ENCODE data around the gene SLC25A38.

Gene SLC25A38

DNA sequence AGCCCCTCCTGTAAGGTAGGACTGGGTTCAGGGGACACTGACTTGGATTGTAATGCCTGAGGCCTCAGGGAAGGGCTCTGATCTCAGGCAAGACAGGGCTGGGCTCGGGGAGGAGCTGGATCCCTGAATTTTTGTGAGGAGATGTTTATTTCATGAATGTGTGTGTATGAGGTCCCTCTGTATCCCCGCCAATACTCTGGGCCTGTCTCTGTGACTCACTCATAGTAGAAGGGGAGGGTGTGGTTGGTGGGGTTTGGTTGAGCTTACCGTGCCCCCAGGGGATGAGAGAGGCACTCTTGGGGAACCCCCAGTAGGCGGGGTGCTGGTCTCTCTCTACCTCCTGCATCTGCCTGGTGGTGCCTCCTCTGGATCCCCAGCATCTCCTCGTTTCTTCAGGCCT is 51.4 kb downstream of the SLC25A38 start:
- no peak for DNase-seq (ENCODE audit: low read depth)

DNA sequence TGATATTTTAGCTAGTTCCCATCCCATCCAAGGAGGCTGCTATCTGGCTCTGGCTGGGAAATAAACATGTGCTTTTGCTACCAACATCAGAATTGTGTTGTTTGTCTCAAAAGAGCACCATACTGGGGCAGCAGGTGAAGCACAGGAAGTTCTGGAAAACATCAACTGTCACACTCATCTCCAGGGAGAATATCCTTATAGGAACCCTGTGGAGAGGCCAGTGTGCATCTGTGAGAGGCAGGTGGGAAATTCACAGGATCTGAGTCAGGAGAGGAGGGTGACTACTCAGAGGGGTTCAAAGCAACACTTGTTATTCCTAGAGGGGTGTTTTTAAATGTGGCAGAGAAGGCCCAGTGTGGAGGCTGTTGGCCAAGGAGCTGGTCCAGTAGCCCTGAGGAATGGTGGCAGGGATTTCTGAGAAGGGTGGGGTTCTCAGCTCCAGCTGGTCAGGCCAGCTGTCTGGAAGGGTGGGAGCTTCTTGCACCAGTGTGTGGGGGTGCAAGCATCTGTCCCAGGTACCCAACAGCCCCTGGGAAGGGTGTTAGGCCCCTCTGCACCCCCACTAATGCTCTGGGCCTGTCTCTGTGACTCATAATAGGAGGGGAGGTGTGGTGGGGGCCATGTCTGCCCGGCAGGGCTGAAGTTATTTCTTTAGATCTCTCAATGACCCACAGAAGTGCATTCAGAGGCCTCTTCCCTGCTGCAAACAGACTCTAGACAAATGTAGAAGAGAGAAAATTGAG is 52.0 kb downstream of the SLC25A38 start:
- DNase-seq (ENCODE audit: low read depth), result no peak

DNA sequence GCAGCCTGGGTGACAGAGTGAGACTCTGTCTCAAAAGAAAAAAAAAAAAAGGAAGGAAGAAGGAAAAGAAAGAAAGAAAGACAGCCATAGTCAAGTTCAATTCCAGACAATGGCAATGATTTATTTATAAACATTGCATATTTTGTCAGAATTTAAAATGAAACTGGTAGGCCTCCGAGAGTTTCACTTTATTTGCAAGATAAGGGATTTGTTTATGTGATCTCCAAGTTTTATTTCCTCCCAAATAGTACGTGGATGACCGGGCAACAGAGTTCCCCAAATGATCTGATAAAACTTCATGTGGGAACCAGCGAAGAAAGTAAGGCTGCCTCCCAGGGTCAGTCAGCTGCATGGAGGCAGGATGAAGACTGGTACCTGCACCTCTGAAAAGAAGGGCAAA is 55.7 kb downstream of the SLC25A38 start:
- no peak for DNase-seq (ENCODE audit: low read depth)

DNA sequence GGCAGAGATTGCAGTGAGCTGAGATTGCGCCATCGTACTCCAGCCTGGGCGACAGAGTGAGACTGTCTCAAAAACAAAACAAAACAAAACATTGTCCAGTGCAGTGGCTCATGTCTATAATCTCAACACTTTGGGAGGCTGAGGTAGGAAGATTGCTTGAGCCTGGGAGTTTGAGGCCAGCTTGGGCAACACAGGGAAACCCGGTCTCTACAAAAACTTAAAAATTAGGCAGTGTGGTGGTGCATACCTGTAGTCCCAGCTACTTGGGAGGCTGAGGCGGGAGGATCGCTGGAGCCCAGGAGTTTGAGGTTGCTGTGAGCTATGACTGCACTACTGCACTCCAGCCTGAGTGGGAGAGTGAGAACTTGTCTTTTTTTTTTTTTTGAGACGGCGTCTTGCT is 57.1 kb downstream of the SLC25A38 start:
- DNase-seq (ENCODE audit: low read depth), result no peak

DNA sequence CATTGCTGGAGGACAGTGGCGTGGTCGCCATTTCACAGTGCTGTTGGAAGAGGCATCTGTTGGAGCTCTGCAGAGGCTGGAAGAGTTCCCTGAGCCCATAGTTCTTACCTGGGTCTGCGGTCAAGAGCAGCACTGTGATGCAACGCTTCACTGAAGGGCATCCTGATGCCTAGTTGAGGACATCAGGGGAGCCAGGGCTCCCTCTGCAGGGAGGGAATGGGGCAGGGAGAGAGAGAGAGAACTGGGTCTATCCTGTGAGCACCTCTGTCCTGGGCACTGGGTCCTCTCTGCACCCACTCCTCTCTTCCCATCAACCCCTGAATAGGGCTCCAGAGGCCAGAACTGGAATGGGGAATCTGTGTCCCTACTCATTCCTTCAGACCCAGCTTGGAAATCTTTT is 60.4 kb downstream of the SLC25A38 start:
- DNase-seq (ENCODE audit: low read depth), result no peak

DNA sequence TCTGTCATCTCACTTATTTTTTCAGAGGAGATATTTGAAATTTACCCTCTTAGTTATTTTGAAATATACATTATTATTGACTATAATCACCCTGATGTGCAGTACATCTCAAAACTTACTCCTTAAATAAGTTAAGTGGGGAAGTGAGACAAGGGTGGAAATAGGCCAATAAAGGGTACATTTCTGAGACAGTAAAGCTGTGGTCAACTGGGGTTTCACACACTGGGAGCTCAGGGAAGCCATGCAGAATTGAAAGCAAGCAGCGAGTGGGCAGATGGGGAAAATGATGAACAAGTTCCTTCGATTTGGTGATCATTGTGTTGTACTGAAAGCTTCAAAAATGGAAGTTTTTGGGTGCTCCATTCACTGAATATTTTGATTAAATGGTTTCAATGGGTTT is 62.8 kb downstream of the SLC25A38 start:
- no peak for DNase-seq (ENCODE audit: low read depth)

DNA sequence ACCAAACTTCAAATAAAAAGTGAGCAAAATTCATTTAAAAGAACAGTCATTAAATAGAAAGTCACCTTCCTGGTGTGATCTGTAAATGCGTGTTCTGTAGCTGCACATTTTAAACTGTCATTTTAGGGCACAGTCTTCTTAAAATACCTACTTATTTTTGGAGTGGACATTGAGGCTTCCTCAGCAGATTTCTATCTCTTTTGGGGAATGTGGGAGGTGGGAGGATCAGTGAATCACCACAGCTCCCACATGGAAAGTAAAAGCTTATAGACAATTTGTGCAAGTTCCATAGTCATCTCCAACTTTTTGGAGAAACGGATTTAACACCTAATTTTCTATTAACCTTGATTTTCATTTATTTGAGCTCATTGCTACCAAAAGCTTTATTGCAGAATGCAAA is 63.3 kb downstream of the SLC25A38 start:
- no peak for DNase-seq (ENCODE audit: low read depth)

All from stimulated activated CD8-positive, alpha-beta memory T cell treated with anti-CD3 and anti-CD28 coated beads, Interleukin-15, amount 100 ng/mL, for 1 hour (primary cell).